T-helper 1 cell (primary cell): ENCODE measurements around the gene FRMPD2.
"Not testable (repeated sequence)": the region's sequence is repeated elsewhere in the genome, so short reads cannot be mapped to it uniquely, and the experiment has no call there.

Source experiments
- DNase-seq, 5 donors: peaks; one replicate each; pipeline ENCODE4 v3.0.0-alpha.2; 2012 to 2020

Gene FRMPD2

DNA sequence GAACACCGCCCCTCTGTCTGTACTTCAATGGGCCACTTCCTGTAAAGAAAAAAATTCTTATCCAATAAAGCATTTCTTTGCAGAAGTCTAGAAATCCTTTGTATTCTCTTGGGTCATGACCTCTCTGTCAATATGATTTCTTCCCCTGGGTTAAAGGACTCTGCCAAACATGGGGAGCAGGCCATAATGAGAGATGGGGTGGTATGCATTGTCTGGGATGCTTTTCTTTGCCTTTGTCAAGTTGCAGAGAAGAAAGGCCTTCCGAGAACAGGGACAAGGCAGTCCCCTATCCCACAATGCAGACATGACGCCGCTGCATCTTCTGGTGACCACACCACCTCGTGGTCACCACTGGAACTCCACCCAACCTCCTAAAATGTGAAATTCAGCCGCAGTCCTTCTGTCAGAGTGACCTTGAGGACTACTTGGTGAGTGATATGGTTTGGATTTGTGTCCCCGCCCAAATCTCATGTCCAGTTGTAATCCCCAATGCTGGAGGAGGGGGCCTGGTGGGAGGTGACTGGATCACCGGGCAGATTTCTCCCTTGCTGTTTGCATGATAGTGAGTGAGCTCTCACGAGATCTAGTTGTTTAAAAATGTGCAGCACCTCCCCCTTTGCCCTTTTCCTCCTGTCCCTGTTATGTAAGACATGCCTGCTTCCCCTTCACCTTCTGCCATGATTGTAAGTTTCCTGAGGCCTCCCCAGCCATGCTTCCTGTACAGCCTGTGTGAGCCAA lies 15.2 kb upstream of the FRMPD2 start:
- DNase-seq: peak in 3 of 5 donors; percentile 9 to 32 (median 13)

DNA sequence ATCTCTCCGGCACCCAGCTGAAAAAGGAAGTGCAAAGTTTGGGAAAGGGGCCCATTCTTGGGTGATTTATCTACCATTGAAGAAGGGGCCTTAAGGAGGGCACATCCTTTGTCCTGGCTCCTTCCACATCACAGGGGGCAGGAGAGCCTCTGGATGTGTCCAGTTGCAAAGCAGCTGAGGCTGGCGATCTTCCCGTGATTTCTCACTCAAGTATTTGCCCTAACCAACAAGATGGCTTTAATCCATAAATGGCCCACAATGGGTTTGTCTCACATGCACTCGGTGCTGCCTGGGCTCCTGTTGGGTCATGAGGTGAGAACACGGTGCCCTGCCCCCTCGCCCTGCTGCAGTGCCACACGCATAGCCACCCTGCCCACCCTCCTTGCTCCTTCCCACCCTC lies 14.2 kb upstream of the FRMPD2 start:
- no peak for DNase-seq

DNA sequence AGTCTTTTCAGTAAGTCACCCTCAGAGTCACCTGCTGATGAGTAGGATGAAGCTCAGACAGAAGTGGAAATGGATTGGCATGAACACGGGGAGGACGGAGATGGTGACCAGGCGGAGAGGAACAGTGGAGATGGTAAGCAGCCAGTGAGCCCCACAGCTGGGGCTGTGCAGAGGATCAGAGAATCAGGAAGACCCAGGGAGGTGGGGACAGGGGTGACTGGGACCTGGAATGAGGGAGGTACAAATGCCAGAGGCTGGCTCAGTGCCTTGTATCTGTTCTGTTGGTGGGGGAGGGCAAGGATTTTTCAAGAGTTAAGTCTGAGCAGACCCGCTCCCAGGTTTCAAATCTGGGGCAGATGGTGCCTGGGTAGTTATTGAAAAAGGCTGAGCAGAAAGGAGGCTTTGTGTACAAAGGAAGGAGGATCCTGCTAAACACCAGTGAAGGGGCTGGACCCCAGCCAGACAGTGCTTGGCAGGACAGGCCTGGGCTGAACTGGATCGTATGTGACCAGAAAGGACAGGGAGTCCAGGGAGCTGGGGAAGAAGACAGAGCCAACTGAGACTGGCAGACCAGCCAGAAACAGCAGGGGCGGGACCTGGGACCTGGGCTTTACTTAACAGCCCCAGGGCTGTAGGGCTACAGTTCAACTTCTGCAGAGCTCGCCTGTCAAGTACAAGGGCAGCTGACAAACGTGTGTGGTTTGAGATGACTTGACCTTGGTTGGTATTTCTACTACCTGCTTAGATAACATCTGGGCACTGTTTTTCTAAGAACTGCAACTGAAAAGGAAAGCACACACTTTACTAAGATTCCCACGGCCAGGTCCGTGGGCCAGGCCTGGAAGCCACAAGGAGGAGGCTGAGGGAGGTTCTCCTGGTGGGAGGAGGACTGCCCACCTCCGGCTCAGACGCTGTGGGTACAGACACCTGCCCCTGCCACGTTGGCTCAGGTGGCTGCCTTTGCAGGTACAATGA lies 13.2 kb upstream of the FRMPD2 start:
- DNase-seq: peak in 1 of 5 donors; percentile 43

DNA sequence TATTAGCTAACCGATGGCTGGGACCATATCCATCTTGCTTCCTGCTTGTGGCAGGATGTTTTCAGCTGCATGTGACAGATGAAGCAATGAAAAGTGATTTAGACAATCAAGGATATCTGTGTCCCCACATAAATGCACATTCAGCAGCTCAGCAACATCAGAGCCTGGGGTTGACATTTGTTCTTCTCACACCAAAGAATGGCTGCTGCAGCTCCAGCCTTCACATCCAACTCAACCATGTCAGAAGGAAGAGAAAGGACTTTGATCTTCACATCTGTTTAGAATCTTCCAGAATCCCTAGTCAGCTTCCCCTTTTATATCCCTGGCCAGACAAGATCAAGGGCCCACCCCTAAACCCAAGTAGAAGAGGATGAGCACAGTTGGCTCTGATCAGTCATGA lies 11.9 kb upstream of the FRMPD2 start:
- DNase-seq: no peak

DNA sequence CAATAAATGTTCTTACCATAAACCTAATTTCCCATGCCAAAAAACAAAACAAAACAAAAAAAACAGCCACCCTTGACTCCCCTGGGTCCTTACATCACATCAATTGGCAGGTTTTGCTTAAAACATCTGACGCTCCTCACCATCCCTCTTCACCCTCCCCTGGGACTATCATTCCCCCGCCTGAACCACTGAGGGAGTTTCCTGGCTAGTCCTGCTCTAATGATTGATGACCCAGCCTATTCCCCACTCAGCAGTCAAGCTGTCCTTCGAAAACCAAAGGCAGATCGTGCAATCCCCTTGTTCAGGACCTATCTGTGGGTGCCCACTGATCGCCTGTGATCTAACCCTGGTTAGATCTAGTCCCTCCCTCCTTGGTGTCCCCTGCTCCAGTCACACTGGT lies 11.2 kb upstream of the FRMPD2 start:
- DNase-seq: no peak

DNA sequence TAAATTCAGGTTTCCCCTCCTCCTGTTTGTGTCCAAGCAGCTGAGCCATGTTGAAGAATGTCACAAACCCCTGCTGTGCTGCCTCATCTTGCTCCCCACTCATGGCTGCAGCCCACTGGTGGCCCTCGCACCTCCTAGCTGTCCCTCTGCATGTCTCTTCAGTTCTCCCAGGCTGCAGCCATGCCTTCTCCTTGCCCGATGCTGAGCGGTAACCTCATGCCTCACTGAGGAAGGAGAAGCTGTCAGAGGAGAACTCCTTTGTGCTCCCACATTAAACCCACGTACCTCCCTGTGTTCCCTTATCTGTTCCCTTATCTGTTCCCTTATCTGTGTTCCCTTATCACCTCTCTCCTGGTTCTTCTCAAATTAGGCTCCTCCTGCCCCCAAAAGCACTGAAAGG lies 10.3 kb upstream of the FRMPD2 start:
- no peak for DNase-seq

DNA sequence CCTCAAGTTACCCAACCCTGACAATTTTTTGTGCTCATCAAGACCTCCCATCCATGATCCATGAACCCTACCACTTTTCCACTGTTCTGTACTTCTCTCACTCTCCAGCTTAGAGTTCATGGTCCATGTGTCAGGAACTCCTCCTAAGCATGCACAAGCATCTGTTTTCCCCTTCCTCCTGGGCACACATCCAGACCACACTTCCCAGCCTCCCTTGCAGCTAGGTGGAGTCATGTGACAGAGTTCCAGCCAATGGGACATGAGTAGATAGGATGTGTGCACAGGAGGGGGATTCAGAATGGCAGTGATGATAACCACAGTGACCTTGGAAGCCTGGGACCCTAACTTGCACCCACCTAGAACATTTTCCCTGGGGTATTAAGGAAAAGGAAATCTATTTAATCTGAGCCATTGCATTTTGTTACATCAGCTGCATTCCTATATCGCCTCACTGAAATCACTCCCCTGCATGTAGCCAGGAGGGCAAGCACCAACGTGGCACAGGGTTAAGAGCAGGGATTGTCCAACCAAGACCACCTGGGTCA lies 9.6 kb upstream of the FRMPD2 start:
- no peak for DNase-seq

DNA sequence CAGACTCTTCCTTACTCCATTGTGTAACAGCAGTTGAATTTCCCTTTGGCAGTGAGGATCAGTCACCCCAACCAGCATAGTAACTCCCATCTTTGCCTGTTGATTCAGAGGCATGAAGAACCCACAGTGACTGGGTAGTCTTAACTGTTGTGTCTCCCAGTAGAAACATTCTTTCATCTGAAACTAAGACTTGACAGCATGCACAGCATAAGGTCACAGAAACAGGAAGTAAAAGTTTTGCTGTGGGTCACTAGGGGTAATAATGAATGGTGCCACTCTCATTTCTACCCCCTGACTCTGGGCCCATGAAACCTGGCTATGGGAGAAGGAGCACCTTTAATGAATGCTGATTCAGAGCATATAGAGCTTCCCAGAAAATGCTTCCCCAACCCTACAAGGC lies 8.3 kb upstream of the FRMPD2 start:
- DNase-seq: no peak

DNA sequence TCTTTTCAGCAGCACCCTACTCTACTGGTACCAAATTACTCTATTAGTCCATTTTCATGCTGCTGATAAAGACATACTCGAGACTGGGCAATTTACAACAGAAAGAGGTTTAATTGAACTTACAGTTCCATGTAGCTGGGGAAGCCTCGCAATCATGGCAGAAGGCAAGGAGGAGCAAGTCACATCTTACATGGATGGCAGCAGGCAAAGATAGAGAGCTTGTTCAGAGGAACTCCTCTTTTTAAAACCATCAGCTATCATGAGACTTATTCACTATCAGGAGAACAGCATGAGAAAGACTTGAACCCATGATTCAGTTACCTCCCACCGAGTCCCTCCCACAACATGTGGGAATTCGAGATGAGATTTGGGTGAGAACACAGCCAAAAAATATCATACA lies 7.2 kb upstream of the FRMPD2 start:
- DNase-seq: not testable (repeated sequence)

DNA sequence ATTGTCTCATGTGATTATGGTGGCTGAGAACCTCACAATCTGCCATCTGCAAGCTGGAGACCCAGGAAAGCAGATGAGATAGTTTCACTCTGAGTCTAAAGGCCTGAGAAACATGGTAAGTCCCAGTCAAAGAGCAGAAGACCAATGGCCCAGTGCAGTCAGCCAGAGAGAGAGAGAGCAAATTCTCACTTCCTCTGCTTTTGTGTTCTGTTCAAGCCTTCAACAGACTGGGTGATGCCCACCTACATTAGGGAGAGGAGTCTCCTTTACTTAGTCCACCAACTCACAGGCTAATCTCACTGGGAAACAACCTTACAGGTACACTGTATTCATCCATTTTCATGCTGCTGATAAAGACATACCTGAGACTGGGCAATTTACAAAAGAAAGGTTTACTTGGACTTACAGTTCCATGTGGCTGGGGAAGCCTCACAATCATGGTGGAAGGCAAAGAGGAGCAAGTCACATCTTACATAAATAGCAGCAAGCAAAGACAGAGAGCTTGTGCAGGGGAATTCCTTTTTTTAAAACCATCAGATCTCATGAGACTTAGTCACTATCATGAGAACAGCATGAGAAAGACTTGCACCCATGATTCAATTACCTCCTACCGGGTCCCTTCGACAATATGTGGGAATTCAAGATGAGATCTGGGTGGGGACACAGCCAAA lies 4.7 kb upstream of the FRMPD2 start:
- peak in 1 of 5 donors; percentile 4 for DNase-seq

DNA sequence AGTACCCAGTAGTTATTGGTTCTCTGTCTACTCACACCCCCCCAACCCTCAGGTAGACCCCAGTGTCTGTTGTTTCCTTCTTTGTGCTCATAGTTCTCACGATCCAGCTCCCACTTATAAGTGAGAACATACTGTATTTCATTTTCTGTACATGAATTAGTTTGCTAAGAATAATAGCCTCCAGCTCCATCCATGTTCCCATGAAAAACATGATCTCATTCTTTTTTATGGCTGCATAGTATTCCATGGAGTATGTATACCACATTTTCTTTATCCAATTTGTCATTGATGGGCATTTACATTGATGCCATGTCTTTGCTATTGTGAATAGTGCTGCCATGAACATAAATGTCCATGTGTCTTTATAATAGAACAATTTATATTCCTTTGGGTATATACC lies 2.6 kb upstream of the FRMPD2 start:
- no peak for DNase-seq

DNA sequence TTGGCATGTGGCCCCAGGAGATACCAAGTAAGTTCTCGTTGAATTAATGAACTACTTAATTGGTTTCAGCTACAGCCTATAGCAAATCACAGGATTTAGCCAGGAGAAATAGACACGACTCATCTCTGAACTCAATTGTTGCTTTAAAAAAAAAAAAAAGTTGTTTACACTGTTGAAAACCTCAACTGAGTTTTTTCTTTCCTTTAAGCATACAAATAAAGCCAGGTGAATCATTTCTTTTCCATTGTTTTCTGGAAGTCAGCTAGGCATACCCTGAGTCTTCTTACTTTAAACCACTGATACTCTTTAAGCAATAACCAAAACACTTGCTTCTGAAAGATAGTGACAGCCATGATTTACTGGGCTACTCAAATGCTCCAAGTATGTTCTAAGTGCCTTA lies 755 bp downstream of the FRMPD2 start:
- no peak for DNase-seq

DNA sequence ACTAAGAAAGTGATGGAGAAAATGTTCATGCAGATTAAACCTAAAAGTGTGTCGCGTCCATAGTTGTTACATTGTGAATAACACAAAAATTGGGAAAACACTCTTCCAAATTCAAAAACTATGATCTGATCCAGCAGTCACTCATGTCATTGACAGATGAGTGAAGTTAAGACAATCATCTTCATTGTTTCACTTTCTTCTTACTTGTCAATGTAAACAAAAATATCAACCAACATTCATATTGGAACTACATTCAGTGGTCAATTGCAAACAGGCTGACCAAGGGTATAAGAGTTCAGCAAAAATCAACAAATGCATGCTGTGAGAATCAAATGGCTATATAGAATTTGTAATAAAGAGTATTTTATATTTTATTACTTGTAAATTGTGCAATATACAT lies 1.8 kb downstream of the FRMPD2 start:
- DNase-seq: no peak

DNA sequence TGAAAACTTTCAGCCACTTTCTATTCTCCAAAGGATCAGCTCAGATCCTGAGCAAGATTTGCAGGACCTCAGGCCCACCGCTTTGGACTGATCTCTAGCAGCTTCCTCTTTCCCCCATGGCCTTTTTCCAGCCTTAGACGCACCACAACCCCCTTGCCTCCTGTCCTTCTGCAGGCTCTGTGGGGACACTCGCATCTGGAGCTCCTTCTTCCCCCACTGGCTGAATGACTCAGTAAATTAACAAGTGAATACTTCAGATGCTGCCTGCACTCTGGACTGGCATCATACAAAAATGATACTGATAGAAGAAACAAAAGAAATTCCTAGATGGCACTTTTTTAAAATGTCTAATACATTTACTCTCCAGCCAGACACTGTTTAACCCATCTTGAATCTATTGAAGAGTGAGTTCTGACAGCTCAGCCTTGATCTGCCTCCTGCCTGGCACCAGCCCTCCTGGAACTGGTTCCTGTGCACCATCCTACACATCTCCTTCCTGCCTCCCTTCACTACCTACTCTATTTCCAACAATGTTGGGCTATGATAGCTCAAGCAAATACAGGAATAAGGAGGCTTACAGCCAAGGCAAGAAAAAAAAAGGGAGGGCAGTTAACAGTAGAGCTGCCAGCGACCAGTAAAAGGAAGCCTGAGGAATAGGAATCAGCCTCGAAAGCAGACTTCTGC lies 3.3 kb downstream of the FRMPD2 start:
- no peak for DNase-seq

DNA sequence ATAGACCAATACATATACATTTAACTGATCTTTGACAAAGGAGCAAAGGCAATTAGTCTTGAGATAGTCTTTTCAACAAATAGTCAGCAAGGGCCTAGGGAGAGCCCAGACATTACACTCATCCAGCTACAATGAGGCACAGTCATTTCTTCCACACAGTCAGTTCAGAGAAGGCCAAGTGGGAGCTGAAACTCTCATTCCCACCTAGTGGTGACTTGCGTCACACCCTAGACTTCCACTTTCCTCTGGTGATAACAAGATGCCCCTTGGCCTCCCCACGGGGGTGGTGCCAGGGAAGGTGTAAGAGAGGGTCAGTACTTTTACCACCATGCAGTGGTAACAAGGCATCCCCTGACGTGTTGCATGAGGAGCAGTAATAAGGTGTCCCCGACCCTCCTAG lies 8.0 kb downstream of the FRMPD2 start:
- DNase-seq: no peak

DNA sequence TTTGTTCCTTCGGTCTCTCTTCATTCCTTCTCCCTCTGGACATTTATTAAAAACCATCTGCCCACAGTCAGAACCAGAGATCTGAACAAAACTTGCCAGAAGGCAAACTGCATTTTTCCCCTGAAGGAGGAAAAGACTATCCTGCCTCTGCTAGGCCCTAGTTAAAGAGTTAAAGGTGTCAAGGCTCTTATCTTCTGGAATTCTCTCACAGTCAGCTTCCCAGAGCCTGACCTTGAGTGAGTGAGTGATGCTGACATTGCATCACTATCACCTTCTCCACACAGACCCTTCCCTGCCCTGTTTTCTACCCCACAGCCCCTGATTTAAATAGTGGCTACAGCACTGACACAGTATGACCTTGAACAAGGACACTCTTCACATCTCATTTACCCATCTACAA lies 16.4 kb downstream of the FRMPD2 start:
- no peak for DNase-seq

DNA sequence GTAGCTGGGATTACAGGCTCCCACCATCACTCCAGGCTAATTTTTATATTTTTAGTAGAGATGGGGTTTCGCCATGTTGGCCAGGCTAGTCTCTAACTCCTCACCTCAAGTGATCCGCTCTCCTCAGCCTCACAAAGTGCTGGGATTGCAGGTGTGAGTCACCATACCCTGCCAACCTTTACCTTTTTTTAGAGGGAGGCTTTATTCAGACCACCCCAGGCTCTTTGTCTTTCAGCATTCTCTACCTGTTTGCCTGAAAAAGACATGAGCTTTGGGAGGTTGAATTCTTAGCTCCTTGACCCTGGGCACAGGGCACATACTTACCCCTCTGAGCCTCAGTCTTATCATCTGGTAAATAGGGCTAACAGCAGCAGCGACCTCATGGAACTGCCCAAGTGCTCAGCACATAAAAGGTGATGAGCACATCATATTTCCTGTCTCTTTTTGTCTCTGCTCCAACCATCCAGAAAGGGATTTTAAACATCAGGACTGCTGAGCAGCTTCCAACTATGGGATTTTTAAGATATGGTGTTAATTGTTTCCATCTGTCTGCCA lies 17.0 kb downstream of the FRMPD2 start:
- DNase-seq: no peak

DNA sequence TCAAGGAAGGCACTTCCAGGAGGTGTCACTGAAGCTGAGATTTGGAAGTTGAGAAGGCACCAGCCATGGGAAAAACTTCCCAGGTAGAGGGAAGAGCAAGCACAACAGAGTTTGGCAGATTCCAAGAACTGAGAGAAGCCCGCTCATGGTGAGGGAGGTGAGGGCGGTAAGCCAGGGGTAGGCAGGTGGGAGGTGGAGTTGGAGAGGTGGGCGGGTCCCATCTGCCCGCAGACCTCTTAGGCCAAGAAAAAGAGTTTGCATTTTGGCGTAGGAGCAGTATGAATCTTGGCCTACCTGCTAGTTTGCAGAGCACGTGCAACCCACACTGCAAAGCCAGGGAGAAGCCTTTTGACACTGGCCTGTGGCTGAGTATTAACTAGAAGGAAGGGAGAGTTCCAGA lies 18.8 kb downstream of the FRMPD2 start:
- no peak for DNase-seq

DNA sequence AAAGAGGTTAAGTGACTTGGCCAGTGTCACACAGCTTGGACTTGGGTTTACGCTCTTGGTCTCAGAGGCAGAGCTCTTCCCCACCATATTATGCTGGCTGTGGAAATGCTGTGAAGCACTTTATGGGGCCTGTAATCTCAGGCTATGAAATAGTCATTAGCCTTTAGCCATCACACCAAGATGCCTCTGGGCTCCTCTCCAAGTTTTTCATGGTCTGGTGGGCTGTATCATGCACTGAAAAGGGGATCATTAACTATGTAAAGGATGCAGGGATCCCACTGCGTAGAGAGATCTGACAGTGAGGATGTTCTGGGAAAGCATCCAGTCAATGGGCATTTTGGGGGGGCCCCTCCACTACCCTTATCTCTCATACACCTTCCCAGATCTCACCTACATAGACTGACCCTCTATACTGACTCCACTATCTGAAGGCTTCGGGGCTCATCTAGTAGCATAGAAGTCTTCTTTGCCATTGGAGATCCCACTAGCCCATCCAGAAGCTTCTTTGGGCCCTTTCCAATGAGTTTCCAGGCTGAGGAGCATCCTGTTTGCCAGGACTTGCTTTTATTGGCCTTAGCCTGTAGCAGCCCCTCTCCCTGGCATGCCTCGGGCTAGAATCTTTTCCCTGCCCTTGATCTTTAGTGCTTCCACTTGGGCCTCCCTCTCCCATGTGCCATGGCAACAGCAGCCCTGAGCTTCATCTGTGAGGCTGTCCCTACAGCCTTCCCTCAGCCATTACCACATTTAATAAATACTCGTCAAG lies 19.6 kb downstream of the FRMPD2 start:
- DNase-seq: no peak

DNA sequence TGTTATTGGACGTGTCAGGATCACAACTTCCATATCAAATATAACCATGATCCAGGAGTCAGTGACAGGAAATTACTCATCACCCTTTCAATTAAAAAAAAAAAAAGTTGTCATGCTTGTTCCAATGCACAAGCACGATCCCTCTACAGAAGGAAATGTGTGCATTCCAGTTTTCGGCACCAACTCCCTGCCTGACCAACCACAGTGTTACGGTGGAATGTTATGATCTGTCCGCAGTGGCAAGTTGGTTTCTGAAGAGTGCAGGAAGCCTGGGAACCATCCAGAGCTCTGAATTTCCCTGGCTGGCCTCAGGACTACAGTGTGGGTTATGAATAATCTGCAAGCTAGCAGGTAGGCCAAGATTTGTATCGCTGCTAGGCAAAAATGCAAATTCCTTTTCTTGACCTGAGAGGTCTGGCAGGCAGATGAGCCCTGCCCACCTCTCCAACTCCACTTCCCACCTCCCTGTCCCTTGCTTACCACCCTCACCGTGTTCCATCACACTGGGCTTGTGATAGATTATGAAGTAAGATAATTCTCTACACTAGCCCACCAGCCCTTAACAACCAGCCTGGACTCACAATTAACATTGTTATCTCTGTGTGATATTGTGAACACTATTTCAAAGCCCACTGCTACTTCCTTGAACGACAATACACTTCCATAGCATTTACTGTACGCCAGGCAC lies 20.4 kb downstream of the FRMPD2 start:
- DNase-seq: no peak

DNA sequence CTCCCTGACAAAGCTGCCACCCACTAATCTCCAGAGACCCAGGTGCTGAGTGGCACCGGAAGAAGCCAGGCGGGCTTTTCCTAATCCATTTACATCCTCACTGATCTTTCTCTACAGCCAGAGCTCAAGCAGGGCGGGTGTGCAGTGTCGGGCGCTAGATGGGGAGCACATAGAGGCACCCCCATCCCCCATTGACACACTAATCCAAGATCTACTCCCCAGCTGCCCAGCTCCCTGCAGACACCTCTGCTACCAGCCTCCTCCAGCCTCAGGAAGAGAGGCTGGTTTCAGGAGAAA lies 22.2 kb downstream of the FRMPD2 start:
- DNase-seq: no peak
